Measurements from ENCODE around the gene STYXL1.

The STYXL1 gene

GRCh38 chr7:75971961-75972763 is 75.6 kb downstream of the STYXL1 start:
- DNase-seq, result no peak

- no peak for DNase-seq
These were observed 76.4 kb downstream of the STYXL1 start for GRCh38 chr7:75971309-75971960.

- DNase-seq, result no peak
These were observed 77.9 kb downstream of the STYXL1 start for GRCh38 chr7:75969704-75970498.

GRCh38 chr7:75969182-75969581 is 78.6 kb downstream of the STYXL1 start:
- no peak for DNase-seq

GRCh38 chr7:75968561-75969001 is 79.2 kb downstream of the STYXL1 start:
- no peak for DNase-seq

- no peak for DNase-seq
These were observed 79.8 kb downstream of the STYXL1 start for GRCh38 chr7:75968012-75968411.

GRCh38 chr7:75967487-75967997 is 80.3 kb downstream of the STYXL1 start:
- DNase-seq, result no peak

GRCh38 chr7:75967055-75967454 is 80.7 kb downstream of the STYXL1 start:
- no peak for DNase-seq

GRCh38 chr7:75966190-75966961 is 81.4 kb downstream of the STYXL1 start:
- no peak for DNase-seq

- no peak for DNase-seq
These were observed 82.2 kb downstream of the STYXL1 start for GRCh38 chr7:75965617-75966016.

- no peak for DNase-seq
These were observed 84.3 kb downstream of the STYXL1 start for GRCh38 chr7:75963381-75963995.

- DNase-seq, result no peak
These were observed 85.0 kb downstream of the STYXL1 start for GRCh38 chr7:75962607-75963380.

- no peak for DNase-seq
These were observed 86.6 kb downstream of the STYXL1 start for GRCh38 chr7:75961218-75961617.

- no peak for DNase-seq
These were observed 87.4 kb downstream of the STYXL1 start for GRCh38 chr7:75960372-75960771.

- no peak for DNase-seq
These were observed 88.8 kb downstream of the STYXL1 start for GRCh38 chr7:75958802-75959543.

GRCh38 chr7:75957021-75957736 is 90.6 kb downstream of the STYXL1 start:
- DNase-seq, result no peak

- no peak for DNase-seq
These were observed 92.4 kb downstream of the STYXL1 start for GRCh38 chr7:75955331-75955955.

GRCh38 chr7:75953931-75954330 is 93.9 kb downstream of the STYXL1 start:
- DNase-seq, result no peak

- DNase-seq, result no peak
These were observed 94.4 kb downstream of the STYXL1 start for GRCh38 chr7:75953431-75953830.

Data from activated naive CD4-positive, alpha-beta T cell (primary cell).